DOHH2 (cell line): ENCODE measurements around the gene COA8.

Source experiments
- H3F3A ChIP-seq: fragments of 200-600 bp; sonication (generic), shearing (Covaris generic); 2 replicates; pipeline ENCODE4 v1.6.0; 2016; ENCODE audit warnings: antibody characterized with exemption, mild to moderate bottlenecking; ENCODE audit not compliant: control insufficient read depth, insufficient read depth
- H3K27ac ChIP-seq: fragments of 200-600 bp; sonication (generic); 2 replicates; pipeline ENCODE4 v1.5.1; 2014; ENCODE audit warnings: low read depth, mild to moderate bottlenecking, low read length, moderate library complexity
- H3K27me3 ChIP-seq: fragments of 200-600 bp; sonication (generic); 2 replicates; pipeline ENCODE4 v1.6.1; 2014; ENCODE audit warnings: mild to moderate bottlenecking, low read length, mixed read lengths; ENCODE audit not compliant: control insufficient read depth
- H3K36me3 ChIP-seq: fragments of 200-600 bp; sonication (generic); 2 replicates; pipeline ENCODE4 v1.6.1; 2014; ENCODE audit warnings: mild to moderate bottlenecking, low read length, moderate library complexity, mixed read lengths; ENCODE audit not compliant: control insufficient read depth
- H3K4me1 ChIP-seq: fragments of 200-600 bp; sonication (generic); 2 replicates; pipeline ENCODE4 v1.6.1; 2014; ENCODE audit warnings: mild to moderate bottlenecking, low read length, mixed read lengths; ENCODE audit not compliant: control insufficient read depth
- H3K4me2 ChIP-seq: fragments of 200-600 bp; sonication (generic); 2 replicates; pipeline ENCODE4 v1.6.0; 2014; ENCODE audit warnings: mild to moderate bottlenecking, low read length, moderate library complexity
- H3K4me3 ChIP-seq: fragments of 200-600 bp; sonication (generic); 2 replicates; pipeline ENCODE4 v1.5.1; 2014; ENCODE audit warnings: mild to moderate bottlenecking, low read length, mixed read lengths
- H3K79me2 ChIP-seq: fragments of 200-600 bp; sonication (generic); 2 replicates; pipeline ENCODE4 v1.6.1; 2014; ENCODE audit warnings: mild to moderate bottlenecking, low read length, mixed read lengths; ENCODE audit not compliant: control insufficient read depth
- H3K9me2 ChIP-seq: fragments of 200-600 bp; sonication (generic); replicated peaks from 2 replicates; pipeline ENCODE4 v1.6.1; 2014; ENCODE audit warnings: mild to moderate bottlenecking, low read length, mixed read lengths; ENCODE audit not compliant: control insufficient read depth
- H3K9me3 ChIP-seq: fragments of 200-600 bp; sonication (generic); 2 replicates; pipeline ENCODE4 v1.6.1; 2014; ENCODE audit warnings: antibody characterized with exemption, low read length, mixed read lengths; ENCODE audit not compliant: control insufficient read depth, insufficient read depth
- H4K20me1 ChIP-seq: fragments of 200-600 bp; sonication (generic); 2 replicates; pipeline ENCODE4 v1.6.0; 2014; ENCODE audit warnings: low read depth, mild to moderate bottlenecking, antibody characterized with exemption, low read length, moderate library complexity; ENCODE audit not compliant: control insufficient read depth, insufficient read depth
- EZH2phosphoT487 ChIP-seq: fragments of 200-600 bp; sonication (generic); IDR thresholded peaks from 2 replicates; pipeline ENCODE4 v1.6.1; 2017; ENCODE audit warnings: borderline replicate concordance, mild to moderate bottlenecking, antibody characterized with exemption, low read length, moderate library complexity, mixed read lengths
- TF ChIP-seq, protein P1 (sequence below): fragments of 200-600 bp; sonication (generic); IDR thresholded peaks from one replicate; pipeline ENCODE4 v1.5.1; 2014; ENCODE audit warnings: antibody characterized with exemption, mild to moderate bottlenecking, low read depth, low read length; ENCODE audit not compliant: poor library complexity, severe bottlenecking

Gene COA8

DNA sequence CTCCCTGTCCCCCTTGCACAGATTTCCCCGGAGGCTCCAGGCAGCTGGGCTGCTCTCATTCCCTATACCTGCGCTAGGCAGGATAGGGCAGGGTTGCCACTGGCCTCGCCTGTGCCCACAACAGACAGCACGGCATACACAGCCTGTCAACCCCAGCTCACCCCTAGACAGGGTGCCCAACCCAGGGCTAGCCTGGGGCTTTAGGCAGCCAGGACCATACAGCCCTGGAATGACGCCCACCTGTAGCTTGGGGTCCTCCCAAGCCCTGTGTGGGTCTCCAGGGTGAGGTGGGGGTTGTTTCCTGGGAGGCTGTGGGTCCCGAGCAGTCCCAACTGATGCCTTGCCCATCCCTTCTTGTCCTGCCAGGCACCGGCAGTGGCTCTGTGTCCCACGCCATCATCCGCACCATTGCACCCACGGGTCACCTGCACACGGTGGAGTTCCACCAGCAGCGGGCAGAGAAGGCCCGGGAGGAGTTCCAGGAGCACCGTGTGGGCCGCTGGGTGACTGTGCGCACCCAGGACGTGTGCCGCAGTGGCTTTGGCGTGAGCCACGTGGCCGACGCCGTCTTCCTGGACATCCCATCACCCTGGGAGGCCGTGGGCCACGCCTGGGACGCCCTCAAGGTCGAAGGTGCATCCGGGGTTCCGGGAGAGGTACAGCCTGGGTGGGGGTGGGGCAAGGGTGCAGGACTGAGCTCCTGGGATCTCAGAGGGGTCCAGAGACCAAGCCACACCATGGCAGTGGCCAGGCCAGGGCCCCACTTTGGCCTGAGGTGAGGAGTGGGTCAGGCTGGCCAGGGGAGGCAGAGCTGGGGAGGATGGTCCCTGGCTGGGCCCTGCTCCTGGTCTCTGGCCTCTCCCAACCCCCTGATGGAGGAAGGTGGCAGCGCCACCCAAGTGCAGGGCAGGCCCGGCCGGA, 30.3 kb upstream of the COA8 start:
- Histone ChIP-seq H3K4me1 (peaks cover 28% of the 10 kb centered on the region), H3K27me3 (no peaks in the 10 kb centered on the region), H3K36me3 (peaks cover 30% of the 10 kb centered on the region), H3K4me3 (no peak overlapping the region), H3K27ac (no peak overlapping the region), H3K4me2 (no peak overlapping the region), H4K20me1 (no peaks in the 10 kb centered on the region), H3K9me2 (no peaks in the 10 kb centered on the region), H3K79me2 (peaks cover 41% of the 10 kb centered on the region), H3K9me3 (no peaks in the 10 kb centered on the region), H3F3A (no peaks in the 10 kb centered on the region)
- TF ChIP-seq, protein P1, sequence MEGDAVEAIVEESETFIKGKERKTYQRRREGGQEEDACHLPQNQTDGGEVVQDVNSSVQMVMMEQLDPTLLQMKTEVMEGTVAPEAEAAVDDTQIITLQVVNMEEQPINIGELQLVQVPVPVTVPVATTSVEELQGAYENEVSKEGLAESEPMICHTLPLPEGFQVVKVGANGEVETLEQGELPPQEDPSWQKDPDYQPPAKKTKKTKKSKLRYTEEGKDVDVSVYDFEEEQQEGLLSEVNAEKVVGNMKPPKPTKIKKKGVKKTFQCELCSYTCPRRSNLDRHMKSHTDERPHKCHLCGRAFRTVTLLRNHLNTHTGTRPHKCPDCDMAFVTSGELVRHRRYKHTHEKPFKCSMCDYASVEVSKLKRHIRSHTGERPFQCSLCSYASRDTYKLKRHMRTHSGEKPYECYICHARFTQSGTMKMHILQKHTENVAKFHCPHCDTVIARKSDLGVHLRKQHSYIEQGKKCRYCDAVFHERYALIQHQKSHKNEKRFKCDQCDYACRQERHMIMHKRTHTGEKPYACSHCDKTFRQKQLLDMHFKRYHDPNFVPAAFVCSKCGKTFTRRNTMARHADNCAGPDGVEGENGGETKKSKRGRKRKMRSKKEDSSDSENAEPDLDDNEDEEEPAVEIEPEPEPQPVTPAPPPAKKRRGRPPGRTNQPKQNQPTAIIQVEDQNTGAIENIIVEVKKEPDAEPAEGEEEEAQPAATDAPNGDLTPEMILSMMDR = no peak
- no peak for TF ChIP-seq EZH2phosphoT487

DNA sequence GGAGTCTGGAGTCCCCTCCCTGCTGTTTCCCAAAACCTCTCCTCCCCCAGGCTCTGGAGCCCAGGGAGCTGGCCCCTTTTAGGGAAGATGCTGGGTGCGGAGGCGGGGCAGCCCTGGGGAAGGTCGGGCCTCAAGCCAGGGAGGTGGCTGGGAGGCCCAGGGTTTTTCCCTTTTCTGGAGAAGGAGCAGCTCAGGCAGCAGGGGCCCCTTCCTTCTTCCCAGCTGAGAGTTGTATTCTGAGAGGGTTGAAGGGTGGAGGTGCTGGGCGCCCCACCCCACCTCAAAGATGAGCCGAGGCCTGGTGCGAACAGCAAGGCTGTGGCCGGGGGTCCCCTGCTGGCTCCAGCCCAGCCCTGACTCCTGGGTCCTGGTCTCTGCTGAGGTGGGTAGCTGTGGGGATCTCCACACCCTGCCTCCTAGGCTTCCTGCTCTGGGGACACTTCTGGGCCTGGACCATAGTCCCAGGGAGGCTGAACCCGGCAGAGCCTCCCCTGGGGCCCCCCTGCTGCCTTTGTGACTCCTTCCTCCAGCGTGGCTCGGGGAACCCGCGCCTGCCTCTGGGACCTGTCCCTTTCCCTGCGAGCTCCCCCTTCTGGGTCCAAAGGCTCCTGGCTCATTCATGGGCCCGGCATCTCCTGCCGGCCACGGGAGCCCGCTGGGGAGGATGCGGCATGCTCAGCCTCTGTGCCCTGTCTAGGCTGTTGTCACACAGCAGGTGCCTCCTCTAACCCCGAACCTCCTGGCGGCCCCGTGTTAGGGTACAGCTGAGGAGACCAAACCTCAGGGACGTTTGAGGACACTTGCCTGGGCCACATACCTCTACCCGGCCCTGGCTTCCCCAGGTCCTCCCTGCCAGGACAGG, 29.4 kb upstream of the COA8 start:
- H3F3A ChIP-seq = no peaks in the 10 kb centered on the region
- H3K27me3 ChIP-seq = no peaks in the 10 kb centered on the region
- no peaks in the 10 kb centered on the region for H3K9me2 ChIP-seq
- H4K20me1 ChIP-seq = no peaks in the 10 kb centered on the region
- no peak overlapping the region for H3K4me2 ChIP-seq
- peaks cover 30% of the 10 kb centered on the region for H3K36me3 ChIP-seq
- TF ChIP-seq, protein P1 = no peak
- no peak for TF ChIP-seq EZH2phosphoT487
- H3K9me3 ChIP-seq = no peaks in the 10 kb centered on the region
- H3K79me2 ChIP-seq = peaks cover 38% of the 10 kb centered on the region
- H3K4me1 ChIP-seq = peaks cover 19% of the 10 kb centered on the region
- H3K4me3 ChIP-seq = no peak overlapping the region
- no peak overlapping the region for H3K27ac ChIP-seq

DNA sequence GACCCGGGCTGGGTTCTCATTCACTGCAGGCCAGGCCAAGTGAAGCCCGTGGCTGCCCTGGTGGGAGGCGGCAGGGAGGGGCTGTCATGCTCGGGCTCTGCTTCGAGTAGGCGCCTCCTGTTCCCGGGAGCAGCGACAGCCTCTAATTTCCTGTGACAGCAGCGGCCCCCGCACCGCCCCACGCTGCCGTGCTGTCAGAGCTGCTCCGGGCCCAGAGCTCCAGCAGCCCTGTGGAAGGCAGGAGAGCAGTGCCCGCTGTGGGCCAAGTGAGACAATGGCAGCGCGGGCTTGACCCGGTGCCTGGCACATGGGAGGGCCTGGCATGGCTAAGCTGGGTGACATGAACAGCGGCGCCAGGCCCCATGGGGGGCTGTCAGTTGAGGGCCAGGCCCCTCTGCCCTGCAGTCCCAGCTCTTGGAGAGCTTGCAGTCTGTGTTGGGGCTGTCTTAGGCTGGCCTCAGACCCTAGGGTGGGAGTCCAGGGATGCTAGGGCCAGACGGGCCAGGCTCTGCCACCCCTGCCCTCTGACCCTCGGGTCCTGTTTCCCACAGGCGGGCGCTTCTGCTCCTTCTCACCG, 28.7 kb upstream of the COA8 start:
- peaks cover 16% of the 10 kb centered on the region for H3K4me1 ChIP-seq
- H3K27ac ChIP-seq = no peak overlapping the region
- H3K36me3 ChIP-seq = peaks cover 30% of the 10 kb centered on the region
- no peaks in the 10 kb centered on the region for H3K9me3 ChIP-seq
- H3F3A ChIP-seq = no peaks in the 10 kb centered on the region
- no peak overlapping the region for H3K4me2 ChIP-seq
- no peak overlapping the region for H3K4me3 ChIP-seq
- H3K9me2 ChIP-seq = no peaks in the 10 kb centered on the region
- H4K20me1 ChIP-seq = no peaks in the 10 kb centered on the region
- H3K79me2 ChIP-seq = peaks cover 32% of the 10 kb centered on the region
- H3K27me3 ChIP-seq = no peaks in the 10 kb centered on the region
- no peak for TF ChIP-seq EZH2phosphoT487
- TF ChIP-seq, protein P1 = no peak
